HG03558 (cell line): Measurements from ENCODE around the gene UBE2R2.

ENCODE experiments used
- ATAC-seq: cut with Tn5 transposase; IDR thresholded peaks from one replicate; pipeline ENCODE4 v1.9.1; 2021; ENCODE audit warnings: moderate number of reproducible peaks; ENCODE audit not compliant: unreplicated experiment; ENCODE audit errors: extremely low read depth

Gene UBE2R2

DNA sequence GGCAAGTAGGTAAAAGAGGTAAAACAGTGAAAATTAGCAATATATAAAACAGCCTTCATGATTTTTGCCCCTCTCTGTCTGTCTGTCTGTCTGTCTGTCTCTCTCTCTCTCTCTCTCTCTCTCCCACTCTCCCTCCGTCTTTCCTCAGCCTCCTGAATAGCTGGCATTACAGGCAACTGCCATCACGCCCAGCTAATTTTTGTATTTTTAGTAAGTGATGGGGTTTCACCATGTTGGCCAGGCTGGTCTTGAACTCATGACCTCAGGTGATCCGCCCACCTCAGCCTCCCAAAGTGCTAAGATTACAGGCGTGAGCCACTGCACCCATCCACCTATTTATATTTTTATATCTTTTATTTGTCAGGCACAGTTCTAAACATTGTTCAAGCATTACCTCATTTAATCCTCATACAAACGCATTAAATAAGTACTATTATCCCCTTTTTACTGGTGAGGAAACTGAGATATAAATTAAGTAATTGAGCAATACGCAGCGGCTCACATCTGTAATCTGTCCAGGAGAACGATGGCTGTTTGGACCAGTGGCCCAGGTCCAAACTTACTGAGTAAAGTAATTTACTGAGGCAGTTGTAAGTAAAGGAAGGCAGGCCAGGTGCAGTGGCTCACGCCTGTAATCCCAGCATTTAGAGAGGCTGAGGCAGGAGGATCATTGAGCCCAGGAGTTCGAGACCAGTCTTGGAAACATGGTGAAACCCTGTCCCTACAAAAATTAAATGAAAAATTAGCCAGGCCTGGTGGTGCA lies 60.9 kb downstream of the UBE2R2 start:
- ATAC-seq, result no peak

DNA sequence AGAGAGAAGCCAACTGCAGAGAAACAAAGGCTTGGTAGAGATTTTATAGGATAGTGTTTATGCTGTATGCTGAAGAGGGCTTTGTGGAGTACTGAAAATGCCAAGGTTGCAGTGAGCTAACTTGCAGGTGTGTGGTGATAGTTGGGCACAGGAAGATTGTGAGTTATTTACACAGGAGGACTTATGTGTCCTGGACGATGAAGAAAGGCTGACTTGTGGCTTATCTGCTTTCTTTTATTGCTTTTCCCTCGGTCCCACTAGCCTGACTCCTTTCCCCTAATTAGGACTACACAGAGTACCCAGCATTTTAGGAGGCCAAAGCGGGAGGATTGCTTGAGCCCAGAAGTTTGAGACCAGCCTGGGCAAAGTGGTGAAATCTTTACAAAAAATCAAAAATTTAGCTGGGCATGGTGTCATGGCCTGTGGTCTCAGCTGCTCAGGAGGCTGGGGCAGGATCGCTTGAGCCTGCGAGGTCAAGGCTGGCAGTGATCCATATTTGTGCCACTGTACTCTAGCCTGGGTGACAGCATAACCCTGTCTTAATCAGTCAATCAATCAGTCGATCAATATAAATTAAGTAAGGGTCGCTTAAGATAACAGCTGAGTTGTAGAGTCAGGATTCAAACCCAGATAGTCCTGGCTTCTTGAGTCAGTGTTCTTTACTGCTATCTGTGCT lies 61.9 kb downstream of the UBE2R2 start:
- no peak for ATAC-seq

DNA sequence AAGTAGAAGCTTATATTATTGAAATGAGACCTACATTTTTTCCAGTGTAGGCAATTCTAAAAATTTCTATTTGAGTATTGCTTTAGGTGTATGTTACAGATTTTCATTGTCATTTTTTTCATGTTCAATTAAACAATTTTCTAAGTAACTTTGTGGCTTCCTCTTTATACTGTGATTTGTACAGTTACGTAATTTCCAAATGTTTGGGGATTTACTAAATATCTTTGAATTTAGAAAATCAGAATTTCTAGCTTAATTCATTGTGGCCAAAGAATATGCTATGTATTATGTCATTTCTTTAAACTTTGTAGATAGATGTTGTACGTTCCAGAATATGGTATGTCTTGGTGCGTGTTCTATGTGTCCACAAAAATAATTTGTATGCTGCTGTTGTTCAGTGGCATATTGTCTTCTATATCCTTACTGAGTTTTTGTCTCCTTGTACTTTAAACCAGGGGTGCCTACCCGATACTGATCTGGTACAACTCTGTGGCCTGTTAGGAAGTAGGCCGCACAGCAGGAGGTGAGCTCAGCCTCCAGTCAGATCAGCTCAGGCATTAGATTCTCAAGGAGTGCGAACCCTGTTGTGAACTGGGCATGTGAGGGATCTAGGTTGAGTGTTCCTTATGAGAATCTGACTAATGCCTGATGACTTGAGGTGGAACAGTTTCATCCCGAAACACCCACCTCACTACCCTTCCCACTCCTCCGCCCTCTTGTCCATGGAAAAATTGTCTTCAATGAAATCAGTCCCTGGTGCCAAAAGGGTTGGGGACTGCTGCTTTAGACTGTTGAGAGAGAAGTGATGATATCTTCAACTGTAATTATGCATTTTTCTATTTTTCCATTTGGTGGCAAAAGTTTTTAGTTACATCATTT lies 63.5 kb downstream of the UBE2R2 start:
- ATAC-seq, result no peak

DNA sequence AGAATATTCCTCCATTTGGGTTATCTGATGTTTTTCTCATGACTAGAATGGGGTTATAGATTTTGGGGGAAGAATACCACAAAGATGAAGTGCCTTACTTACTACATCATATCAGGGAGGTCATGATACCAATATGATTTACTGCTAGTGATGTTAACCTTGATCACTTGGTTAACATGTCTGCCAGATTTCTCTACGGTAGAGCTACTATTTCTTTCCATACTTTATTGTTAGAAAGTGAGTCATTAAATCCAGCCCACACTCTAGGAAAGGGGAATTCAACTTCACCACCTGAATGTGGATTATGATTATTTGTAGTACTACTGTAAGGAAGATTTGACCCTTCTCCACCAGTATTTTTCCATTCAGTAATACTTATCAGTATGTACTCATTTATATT lies 64.7 kb downstream of the UBE2R2 start:
- no peak for ATAC-seq

DNA sequence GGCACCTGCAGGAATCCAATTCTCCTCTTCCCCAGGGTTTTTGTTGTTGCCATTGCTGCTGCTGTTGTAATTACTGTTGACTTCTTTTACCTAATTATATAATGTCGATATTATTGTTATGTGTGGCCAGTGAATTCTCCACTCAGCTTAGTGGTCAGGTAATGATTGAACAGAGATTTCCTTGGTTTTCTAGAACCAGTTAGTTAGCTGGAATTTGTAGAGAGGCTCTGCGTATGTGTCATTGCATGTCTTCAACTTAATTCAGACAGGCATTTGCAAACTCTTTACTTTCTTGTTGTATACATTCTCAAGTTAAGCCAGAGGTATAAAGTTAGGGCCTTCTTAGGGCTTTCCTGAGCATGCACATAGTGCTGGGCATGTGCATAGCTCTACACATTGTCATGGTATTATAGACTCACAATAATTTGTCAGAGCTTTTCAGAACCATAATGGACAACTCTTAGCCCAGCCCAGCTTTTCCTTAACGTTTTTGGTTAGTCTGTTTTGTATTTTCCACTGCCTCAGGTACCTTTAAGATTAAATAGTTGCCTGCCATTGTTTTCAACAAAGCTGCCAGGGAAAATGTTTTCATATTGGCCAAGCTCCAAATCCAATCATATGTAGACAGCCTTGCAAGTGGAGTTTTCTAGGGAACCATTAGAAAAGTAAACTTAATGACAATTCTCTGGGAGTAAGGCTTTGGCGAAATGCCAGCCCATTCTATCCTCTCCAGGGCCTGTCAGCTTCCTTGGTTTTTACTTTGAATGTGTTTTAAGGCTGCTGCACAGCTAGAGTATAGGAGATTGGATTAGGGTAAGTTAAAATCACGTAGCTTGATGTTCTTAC lies 68.1 kb downstream of the UBE2R2 start:
- ATAC-seq, result no peak

DNA sequence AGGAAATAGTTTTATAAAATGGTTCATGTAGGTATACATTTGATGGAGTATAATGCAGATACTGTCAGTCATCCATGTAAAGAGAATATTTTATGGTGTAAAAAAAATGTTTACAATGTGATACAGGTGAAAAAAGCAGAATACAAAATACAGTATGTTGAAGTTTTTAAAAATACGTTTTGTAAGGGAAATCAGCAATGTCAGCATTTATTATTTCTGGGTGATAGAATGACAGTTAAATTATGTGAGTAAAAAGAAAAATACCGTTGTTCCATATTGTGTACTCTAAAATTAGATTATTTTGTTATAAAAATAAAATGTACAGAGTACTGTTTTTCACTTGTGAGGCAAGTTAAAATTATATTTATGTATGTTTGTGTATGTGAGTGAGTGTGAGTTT lies 69.0 kb downstream of the UBE2R2 start:
- no peak for ATAC-seq

DNA sequence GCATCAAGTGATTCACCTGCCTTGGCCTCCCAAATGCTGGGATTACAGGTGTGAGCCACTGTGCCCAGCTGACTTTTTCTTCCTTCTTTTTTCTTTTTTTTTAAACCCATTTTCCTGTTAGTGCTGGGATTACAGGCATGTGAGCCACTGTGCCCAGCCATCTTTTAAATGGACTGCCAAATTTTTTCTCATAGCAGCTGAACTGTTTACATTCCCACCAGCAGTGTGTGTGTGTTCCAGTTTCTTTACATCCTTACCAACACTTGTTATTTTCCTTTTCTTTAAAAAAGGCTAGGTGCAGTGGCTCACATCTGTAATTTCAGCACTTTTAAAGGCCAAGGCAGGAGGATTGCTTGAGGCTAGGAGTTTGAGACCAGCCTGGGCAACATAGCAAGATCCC lies 76.9 kb downstream of the UBE2R2 start:
- no peak for ATAC-seq

DNA sequence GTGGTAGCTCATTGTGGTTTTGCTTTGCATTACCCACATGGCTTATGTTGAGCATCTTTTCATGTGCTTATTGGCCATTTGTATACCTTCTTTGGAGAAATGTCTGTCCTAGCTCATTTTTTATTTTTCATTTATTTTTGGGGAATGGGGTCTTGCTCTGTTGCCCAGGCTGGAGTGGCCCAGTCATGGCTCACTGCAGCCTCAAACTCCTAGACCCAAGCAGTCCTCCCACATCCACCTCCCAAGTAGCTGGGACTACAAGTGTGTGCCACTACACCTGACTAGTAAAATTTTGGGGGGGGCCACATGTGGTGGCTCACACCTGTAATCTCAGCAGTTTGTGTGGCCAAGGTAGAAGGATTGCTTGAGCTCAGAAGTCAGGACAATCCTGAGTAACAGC lies 77.4 kb downstream of the UBE2R2 start:
- ATAC-seq, result no peak

DNA sequence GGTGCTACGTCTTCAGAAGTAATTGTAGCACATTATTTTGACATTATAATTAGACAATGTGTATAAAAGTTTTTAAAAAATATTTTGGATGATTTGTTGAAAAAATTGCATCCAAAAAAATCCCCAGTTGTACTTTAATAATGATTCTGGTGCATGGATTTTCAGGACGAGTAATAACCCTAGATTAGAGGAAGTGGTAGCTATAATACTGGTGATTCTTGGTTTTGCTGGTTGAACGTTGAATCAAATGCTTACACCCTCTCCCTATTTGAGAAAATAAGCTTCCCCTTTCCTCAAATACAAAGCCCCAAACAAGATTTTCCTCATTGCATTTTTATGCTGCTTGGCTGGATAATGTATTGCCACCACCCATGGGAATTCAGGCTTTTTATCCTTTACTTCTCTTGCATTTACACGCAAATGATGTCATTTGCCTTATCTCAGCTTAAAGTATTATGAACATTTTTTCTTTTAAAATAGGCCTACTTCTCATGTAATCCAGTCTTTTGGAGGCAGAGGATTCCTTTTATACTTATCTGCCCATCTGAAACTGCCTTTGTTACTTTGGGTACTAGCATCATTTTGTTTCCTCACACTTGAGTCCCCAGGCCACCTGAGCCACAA lies 86.3 kb downstream of the UBE2R2 start:
- no peak for ATAC-seq

DNA sequence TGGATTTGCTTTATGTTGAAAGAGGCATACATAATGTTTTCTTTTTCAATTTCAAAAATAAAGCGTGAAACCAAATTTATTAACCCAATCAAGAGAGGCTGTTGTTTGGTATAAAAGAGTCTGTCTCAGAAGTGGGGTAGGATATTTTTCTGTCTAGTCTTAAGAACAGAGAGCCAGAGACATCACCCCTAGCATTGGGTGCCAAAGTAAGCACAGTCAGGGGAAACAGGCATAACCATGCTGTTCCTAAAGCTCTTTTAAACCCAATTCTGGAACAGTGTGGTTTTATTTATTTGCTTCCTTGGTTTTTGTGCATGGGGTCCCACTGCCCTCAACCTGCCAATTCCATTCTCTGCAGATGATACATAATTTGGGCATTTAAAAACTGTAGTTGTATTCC lies 88.2 kb downstream of the UBE2R2 start:
- ATAC-seq, result no peak

DNA sequence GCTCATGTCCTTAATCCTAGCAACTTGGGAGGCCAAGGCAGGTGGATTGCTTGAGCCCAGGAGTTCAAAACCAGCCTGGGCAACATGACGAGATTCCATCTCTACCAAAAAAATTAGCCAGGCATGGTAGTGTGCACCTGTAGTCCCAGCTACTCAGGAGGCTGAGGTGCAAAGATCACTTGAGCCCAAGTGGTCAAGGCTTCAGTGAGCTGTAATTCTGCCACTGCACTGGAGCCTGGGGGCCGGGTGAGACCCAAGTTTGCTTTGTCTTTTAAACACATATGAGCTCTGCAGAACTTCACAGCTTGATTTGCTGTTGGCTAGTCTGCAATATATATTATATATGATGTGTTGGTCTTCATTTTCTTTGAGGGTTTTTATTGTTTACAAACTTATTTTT lies 89.8 kb downstream of the UBE2R2 start:
- ATAC-seq, result no peak

DNA sequence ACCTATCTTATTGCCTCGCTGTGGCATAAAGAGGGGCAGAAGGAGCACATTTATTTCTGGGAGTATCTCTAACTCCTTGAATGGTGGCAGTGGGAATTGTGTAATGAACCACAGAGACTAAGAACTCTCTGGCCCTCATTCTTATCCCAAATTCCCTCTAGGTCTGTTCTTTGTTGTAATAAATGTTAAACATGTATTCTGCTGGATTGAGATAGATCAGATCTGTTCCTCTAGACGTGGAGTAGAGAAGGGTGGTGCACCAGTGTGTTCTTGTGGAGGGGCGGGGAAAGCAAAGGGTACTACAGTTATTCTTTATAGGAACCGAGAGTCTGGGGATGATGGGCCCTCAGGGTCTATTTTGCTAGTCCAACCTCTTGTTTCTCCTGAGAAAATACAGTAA lies 90.4 kb downstream of the UBE2R2 start:
- ATAC-seq, result no peak

DNA sequence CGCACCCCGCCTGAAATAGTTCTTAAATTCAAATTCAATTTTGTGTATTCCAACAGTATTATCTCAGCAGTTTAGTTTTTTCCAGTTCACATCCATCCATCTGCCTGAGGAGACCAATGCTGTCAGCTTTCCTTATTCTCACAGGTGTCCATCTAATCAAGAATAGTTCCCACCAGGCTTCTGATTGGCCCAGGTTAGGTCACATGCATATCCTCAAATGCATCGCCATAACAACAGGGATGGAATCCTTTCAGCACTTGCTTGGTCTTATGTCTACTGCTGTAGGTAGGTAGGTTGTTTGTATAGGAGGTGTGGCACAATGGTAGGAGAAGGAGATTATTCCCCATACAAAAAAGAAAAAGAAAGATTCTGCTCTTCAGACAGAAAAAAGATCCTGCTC lies 91.2 kb downstream of the UBE2R2 start:
- no peak for ATAC-seq

DNA sequence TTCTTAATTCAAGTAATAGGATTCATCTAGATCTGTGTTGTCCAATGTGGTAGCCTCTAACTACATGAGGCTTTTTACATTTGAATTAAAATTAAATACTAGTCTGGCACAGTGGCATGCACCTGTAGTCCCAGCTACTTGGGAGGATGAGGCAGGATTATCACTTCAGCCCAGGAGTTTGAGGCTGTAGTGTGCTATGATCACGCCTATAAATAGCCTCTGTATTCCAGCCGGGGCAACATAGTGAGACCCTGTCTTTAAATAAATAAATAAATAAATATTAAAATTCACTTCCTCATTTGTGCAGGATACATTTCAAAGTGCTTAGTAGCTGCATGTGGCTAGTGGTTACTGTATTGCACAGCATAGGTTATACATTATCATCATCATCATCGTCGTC lies 91.8 kb downstream of the UBE2R2 start:
- no peak for ATAC-seq

DNA sequence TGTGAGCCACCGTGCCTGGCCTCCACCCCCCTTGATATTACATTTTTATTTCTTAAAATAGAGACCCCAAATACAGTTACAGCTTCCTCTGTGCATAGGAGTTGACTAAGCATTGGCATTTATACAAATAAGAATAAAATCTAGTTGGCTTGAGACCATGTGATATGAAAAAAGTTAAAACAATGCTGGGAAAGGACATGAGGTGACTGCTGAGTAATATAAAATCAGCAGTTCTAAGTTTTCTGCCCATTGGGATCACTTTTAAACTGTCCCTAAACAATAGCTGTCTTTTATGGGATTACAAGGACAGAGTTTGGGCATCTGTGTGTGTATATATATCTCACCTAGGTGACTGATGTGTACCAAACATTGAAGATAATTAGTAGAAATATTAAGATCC lies 96.6 kb downstream of the UBE2R2 start:
- no peak for ATAC-seq

DNA sequence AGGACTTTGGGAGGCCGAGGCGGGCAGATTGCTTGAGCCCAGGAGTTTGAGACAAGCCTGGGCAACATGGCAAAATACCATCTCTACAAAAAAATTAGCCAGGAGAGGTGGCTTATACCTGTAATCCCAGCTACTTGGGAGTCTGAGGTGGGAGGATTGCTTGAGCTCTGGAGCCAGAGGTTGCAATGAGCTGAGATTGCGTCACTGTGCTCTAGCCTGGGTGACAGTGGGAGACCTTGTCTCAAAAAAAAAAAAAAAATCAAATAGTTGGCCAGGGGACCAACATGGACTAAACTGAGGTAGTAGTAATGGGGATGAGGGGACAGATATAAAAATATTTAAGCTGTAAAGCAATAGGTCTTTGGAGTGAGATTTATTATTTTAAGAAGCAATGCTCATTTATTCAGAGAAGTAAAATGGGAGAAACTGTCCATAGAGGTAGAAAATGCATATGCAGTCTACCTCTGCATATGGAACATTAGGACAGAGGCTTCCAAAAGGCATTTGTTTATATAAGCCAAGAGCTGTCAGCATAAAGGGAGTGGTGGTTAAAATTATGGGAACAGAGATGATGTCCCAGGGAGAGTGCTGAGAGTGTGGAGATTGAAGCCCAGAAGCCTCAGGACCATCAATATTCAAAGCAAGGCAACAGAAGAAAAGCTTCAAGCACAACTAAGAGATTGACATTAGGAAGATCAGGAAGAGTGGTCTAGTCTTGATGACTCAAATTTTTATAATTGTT lies 98.1 kb downstream of the UBE2R2 start:
- no peak for ATAC-seq

DNA sequence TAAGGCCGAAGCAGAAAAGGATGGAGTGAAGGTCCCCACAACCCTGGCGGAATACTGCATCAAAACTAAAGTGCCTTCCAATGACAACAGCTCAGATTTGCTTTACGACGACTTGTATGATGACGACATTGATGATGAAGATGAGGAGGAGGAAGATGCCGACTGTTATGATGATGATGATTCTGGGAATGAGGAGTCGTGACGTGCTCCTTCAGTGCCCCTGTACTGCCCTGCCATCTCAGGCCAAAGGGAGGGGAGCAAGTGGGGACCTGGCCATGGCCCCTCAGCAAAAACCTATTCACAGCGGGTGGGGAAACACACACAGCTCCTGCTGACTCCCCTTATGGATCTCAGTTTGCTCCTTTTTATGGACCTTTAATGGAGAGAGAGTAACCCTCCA lies 100.1 kb downstream of the UBE2R2 start:
- ATAC-seq, result no peak

DNA sequence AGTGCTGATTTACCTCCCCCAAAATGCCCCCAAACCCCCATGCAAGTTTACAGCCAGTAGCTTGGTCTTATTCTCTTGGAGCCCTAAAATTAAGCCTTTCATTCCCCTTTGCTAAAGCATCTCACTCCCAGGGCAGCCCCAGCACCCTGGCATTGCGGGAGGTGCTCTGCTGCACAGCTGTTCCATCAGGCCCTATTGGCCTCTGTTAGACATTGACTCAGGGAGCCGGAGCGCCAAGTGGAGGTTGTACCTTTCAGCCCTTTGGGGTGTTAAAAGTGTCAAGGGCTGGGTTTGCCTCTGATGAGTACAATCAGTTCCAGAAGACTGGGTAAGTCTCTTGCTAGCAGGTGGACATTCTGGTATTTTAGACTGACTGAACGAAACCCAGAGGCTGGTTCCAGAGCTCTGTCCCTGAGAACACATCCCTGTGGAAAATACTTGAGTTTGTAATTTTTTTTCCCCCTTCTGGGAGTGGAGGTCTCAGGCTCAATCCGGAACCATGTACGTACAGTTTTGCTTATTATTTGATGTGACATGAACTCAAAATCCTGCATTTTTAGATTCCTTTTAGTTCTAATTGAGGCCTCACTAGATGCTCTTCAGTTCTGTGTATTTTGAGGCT lies 102.4 kb downstream of the UBE2R2 start:
- no peak for ATAC-seq
